ENCODE data around the gene OLFML2B.
"Not testable (repeated sequence)": the region's sequence is repeated elsewhere in the genome, so short reads cannot be mapped to it uniquely, and the experiment has no call there.

OLFML2B gene

DNA sequence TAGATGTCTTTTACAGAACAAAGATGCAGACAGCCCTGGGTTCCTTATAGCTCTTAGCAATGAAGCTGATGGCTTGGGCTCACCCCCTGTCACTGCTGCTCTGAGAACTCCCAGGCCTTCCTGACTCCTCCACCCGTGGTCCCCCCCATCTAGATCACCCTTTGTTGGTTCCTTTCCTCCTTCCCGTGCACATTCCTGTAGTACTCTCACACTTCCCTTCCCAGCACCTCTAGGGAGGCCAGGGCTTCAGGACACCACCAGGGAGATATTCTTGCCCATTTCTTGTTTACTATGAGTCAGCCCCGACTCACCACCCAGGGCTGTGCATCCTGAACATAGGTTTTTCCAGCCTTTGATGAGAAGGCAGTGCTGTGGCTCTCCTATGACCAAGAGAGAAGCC lies 31.4 kb upstream of the OLFML2B start:
- DNase-seq (ENCODE audit: insufficient read length, low spot score) (peak; percentile 66), FAIRE-seq (peak; percentile 90)
- no peak for TF ChIP-seq POLR2A (IDR thresholded peaks at IDR 0.05; ENCODE audit: low read depth, low read length)

DNA sequence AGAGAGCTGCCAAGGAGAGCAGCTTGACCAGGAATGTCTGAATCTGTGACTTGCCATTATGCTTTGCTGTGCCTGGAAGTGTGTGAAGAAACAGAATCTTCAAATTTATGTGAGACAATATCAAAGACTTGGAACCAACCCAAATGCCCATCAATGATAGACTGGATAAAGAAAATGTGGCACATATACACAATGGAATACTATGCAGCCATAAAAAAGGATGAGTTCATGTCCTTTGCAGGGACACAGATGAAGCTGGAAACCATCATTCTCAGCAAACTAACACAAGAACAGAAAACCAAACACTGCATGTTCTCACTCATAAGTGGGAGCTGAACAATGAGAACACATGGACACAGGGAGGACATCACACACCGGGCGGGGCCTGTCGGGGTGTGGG lies 30.3 kb upstream of the OLFML2B start:
- DNase-seq (ENCODE audit: insufficient read length, low spot score); FAIRE-seq: not testable (repeated sequence)

DNA sequence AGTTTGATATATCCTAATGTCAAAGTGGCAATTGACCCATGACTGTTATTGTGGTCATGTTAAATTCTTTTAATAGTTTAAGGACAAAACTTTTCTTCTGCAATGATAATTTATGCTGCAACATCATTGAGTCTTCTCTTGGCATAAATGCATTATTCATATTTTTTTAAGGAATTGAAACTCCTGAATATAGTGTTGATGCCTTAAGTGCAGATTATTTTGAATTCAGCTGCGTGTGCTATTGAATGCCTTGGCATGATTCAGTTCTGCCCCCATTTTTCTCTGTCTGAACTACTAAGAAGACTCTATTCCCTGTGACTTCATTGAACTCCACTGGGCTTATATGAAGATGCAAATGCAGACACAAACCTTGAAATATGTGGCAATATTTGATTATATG lies 23.3 kb upstream of the OLFML2B start:
- TF ChIP-seq POLR2A (IDR thresholded peaks at IDR 0.05; ENCODE audit: low read depth, low read length): no peak
- DNase-seq (ENCODE audit: insufficient read length, low spot score) (no peak), FAIRE-seq (no peak)

DNA sequence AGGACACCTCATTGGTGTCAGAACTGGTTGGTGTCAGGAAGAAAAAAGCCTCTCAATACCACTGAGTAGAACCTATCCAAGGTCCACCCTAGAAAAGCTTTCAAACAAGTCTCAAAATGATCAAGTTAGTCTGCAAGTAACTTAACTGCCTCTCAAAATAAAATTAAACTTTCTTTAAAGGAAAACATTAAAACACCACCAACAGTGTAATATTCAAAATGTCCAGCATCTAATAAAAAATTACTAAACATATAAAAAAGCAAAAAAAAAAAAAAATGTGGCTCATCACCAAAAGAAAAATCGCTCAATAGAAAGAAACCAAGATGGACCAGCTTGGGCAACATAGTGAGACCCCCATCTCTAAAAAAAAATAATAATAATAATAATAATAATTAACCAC lies 18.7 kb upstream of the OLFML2B start:
- FAIRE-seq (no peak), DNase-seq (ENCODE audit: insufficient read length, low spot score) (no peak)
- no peak for TF ChIP-seq POLR2A (IDR thresholded peaks at IDR 0.05; ENCODE audit: low read depth, low read length)

DNA sequence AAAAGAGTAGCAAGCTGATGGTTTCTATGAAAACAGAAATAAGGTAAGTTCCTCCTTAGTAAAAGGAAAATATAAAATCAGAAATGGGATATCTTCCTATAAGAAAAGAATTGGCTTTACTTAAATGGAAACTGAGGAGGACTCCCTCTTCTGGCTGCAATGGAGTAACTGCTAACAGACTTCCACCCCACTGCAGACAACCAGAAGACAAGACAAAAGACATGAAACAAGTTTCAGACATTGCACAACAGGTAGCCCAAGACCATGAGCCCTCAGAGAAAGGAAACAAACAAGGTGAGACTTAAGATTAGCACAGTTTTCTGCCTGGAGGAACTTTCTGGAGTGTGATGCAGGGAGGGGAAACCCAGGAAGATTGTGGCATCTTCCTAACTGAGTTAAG lies 17.0 kb upstream of the OLFML2B start:
- FAIRE-seq (no peak), DNase-seq (ENCODE audit: insufficient read length, low spot score) (no peak)
- no peak for TF ChIP-seq POLR2A (IDR thresholded peaks at IDR 0.05; ENCODE audit: low read depth, low read length)

DNA sequence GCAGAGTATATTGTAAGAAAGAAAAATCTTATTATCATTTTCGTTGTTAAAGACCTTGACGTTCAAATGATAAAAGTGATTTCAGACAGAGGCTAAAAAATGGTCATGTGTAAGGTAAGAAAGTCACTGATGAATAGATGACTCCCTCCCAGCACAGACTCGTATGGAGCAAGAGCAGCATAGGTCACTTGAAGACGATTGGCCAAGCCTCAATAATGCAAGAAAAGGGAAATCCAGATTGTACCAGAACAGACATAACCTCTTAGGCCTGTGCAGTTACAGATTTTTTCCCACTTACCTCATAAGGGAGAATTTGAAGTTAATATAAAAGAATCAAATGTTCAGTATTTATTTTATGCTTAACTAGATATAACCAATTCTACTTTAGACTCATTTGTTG lies 16.3 kb upstream of the OLFML2B start:
- no peak for DNase-seq (ENCODE audit: insufficient read length, low spot score)
- no peak for FAIRE-seq
- TF ChIP-seq POLR2A (IDR thresholded peaks at IDR 0.05; ENCODE audit: low read depth, low read length): no peak

DNA sequence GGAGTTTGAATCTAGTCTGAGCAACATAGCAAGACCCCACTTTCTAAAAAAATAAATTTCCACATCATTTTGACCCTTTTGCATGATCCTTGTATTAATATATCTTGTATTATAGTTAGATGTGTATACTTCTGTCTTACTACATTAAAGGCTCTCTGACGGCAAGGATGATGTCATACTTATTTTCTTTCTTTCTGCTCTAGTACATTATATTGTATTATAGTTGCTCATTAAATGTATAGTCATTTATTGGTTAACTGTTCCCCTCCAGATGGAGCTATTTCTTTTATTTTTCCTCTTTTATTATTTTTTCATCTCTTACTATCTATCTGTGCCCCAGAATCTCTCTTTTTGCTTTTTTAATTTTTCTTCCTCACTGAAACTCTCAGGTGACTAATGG lies 15.0 kb upstream of the OLFML2B start:
- no peak for TF ChIP-seq POLR2A (IDR thresholded peaks at IDR 0.05; ENCODE audit: low read depth, low read length)
- no peak for FAIRE-seq
- DNase-seq (ENCODE audit: insufficient read length, low spot score): no peak

DNA sequence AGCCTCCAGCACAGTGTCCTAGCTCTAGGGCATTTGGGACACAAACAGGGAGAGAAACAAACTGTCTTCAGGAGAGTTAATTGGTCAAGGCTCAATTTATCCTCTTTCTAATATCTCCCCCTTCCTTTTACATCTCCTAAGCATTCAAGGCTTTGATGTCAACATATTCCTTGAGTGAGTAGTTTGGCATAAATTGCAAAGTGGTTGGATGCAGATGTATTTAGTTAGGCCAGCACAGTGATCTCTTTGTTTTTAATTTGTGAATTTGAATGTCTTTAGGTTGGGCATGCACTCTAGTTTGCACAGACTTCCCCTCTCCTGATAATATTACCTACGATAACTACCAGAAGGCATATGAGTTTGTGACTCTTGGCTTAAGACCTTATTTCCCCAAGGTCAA lies 12.5 kb upstream of the OLFML2B start:
- no peak for TF ChIP-seq POLR2A (IDR thresholded peaks at IDR 0.05; ENCODE audit: low read depth, low read length)
- FAIRE-seq (no peak), DNase-seq (ENCODE audit: insufficient read length, low spot score) (no peak)

DNA sequence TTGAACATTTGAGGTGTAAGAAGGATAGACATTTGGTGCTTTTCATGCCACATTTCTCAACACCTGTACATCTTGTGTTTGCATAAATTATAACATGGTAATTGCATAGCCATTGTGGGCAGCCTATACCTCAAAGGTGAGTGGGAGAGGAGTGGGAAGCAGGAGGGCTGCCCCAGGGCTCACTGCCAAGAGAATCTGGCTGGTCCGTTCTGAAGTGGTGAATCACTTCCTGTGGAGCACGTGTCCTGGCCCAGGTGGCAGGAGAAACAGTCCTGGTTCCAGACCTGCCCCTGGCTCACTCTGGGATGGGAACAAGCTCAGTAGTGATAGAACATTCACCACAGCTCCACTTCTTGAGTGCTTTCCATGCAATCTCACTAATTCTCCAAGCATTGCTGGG lies 11.6 kb upstream of the OLFML2B start:
- no peak for TF ChIP-seq POLR2A (IDR thresholded peaks at IDR 0.05; ENCODE audit: low read depth, low read length)
- DNase-seq (ENCODE audit: insufficient read length, low spot score) (peak; percentile 36), FAIRE-seq (no peak)

DNA sequence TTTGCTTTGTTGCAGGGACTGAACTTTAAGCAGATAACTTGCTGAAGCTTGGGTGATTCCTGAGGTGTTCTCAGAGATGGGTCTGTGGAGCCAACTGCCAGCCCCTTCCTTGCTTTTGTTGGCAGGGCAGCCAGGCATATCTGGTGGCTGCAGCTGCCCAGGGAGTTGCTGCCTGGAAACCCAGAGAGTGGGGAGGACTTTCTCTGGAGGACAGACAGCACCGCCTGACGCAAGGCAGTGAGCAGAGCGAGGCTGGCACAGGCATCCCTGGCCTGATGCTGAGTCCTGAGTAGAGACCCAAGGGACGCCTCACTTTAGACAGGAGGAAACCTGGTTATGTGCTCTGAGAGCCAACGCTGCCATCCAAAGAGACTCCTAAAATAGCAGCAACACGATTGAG lies 9.8 kb upstream of the OLFML2B start:
- DNase-seq (ENCODE audit: insufficient read length, low spot score) (no peak), FAIRE-seq (no peak)
- TF ChIP-seq POLR2A (IDR thresholded peaks at IDR 0.05; ENCODE audit: low read depth, low read length): no peak

DNA sequence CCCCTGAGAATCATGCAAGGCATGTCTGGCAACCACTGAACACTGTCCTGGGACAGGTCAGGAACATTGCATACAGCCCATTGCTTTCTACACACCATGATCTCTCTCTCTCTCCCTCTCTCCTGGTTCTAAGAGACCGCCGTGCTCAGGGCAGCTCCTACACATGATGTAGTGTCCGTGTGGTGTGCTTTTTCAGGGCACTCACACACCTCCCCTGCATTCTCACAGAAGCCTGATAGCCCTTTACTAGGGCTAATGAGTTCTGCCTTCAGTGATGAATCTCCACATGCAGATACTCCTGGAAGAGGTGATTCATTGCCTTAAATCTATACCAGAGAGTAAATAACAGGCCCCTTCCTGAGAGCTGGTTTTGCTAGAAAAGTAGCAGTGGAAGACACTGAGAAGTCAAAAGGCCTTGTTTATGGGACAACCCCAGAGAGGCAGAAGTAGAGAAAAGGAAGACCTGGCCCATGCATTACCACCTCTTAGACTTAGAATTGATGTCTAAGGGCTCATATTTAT lies 7.2 kb upstream of the OLFML2B start:
- no peak for DNase-seq (ENCODE audit: insufficient read length, low spot score)
- TF ChIP-seq POLR2A (IDR thresholded peaks at IDR 0.05; ENCODE audit: low read depth, low read length): no peak
- no peak for FAIRE-seq

DNA sequence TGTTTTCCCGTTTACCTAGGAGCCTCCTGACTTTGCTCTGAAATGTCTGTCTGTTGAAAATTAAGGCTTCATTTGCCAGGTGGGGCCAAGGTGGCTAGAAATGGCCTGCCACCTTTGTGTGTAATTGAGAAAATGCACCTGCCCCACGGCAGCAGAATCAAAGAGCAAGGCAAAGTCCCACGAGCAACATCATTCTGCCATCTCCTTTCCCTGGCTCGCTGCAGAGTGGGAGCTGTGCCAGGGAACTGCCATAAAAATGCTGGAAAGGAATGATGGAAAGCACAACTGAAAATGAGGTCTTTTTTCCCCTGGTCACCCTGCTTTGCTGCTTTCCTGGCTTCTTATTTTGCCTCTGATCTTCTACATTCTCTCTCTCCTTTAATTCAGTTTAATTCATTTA lies 5.5 kb upstream of the OLFML2B start:
- DNase-seq (ENCODE audit: insufficient read length, low spot score): no peak
- no peak for FAIRE-seq
- no peak for TF ChIP-seq POLR2A (IDR thresholded peaks at IDR 0.05; ENCODE audit: low read depth, low read length)

DNA sequence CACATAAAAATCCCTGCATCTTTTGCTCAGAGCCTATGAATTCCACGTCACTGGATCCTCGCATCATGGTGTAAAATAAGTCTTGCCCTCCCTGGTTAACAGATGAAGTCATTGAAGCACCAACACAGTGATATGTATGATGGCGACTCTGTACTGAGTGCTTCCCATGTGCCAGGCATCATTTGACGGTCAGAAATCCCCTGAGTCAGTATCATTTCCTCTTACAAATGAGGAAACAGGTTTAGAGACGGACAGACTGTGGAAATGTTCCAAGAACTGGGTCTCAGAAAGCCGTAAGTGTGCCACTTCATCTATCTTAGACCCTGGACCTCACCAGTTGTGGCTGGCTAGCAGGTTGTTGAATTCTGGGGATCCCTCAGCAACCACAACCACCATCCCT lies 5.1 kb upstream of the OLFML2B start:
- DNase-seq (ENCODE audit: insufficient read length, low spot score) (no peak), FAIRE-seq (no peak)
- no peak for TF ChIP-seq POLR2A (IDR thresholded peaks at IDR 0.05; ENCODE audit: low read depth, low read length)

DNA sequence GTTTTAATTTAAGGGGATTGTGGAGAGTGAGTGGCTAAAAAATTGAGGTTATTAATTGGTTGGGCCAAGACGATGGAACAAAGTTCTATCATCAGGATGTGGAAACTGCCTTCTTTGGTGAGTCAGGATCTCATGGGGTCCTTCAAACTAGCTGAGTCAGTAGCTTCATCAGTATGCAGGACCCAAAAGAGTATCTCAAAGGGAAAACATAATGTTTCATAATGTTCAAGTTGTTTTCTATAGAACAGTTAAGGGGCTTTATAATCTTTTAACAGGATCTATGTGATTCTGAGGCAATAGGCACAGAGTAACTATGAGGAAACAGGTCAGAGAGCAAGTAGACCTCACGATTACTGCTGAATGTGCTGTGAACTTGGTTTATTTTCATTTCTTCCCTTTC lies 3.2 kb upstream of the OLFML2B start:
- DNase-seq (ENCODE audit: insufficient read length, low spot score) (no peak), FAIRE-seq (no peak)
- no peak for TF ChIP-seq POLR2A (IDR thresholded peaks at IDR 0.05; ENCODE audit: low read depth, low read length)

DNA sequence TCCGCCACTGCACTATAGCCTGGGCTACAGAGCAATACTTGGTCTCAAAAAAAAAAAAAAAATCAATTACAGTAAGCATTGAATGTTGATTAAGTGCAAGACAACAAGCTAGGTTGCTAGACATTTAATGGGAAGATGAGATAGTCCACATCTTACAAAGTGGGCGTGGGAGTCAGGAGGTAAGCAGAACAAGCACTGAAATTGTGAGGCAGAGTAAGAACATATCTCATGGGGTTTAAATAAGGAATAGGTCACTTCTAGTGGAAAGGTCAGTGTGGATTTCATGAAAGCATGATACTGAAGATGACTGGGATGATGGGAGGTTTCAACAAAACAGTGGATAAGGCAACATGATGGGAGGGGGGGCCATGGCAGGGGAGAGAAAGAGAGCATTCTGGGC lies 1.9 kb upstream of the OLFML2B start:
- FAIRE-seq (no peak), DNase-seq (ENCODE audit: insufficient read length, low spot score) (no peak)
- TF ChIP-seq POLR2A (IDR thresholded peaks at IDR 0.05; ENCODE audit: low read depth, low read length): no peak

DNA sequence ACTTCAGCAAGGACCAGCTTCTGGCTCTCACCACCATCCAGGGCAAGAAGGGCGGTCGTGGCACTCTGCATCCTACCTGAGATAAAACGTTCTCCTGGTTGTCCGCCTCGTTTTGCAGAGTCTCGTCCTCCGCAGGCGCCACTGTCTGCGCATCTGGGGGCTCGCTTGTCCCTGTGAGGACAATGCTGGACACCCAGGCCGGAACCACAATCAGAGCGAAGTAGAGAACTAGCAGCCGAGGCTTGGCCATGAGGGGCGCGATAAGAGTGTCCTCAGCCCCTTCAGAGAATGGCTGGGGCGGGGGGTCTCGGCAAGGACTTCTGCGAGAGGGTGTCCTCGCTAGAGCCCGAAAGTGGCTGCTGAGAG lies 505 bp downstream of the OLFML2B start:
- DNase-seq (ENCODE audit: insufficient read length, low spot score) (no peak), FAIRE-seq (no peak)
- no peak for TF ChIP-seq POLR2A (IDR thresholded peaks at IDR 0.05; ENCODE audit: low read depth, low read length)

All from H54 (cell line).